Endothelial cell (in vitro differentiated cells): ENCODE measurements around the gene LCORL. TPM values are rescaled to one million over a fixed set of nuclear protein-coding genes. Genes with fewer than 3 reads are reported as not detected.

Experiments used
- DNase-seq: peaks from one replicate; pipeline ENCODE4 v3.0.0; 2021; ENCODE audit warnings: low spot score
- H3K27ac Mint-ChIP-seq: one replicate; pipeline ENCODE4 v1.8.0; 2021; ENCODE audit warnings: mixed read lengths, inconsistent platforms; ENCODE audit not compliant: unreplicated experiment
- H3K27me3 Mint-ChIP-seq: one replicate; pipeline ENCODE4 v1.8.0; 2021; ENCODE audit warnings: mild to moderate bottlenecking, moderate library complexity, mixed read lengths, inconsistent platforms; ENCODE audit not compliant: unreplicated experiment
- H3K36me3 Mint-ChIP-seq: one replicate; pipeline ENCODE4 v1.8.0; 2021; ENCODE audit warnings: mild to moderate bottlenecking, low read depth, mixed read lengths, inconsistent platforms; ENCODE audit not compliant: unreplicated experiment
- H3K4me1 Mint-ChIP-seq: one replicate; pipeline ENCODE4 v1.8.0; 2021; ENCODE audit warnings: mild to moderate bottlenecking, mixed read lengths, inconsistent platforms; ENCODE audit not compliant: unreplicated experiment
- H3K4me3 Mint-ChIP-seq: one replicate; pipeline ENCODE4 v1.8.0; 2021; ENCODE audit warnings: mild to moderate bottlenecking, mixed read lengths, inconsistent platforms; ENCODE audit not compliant: unreplicated experiment
- H3K9me3 Mint-ChIP-seq: one replicate; pipeline ENCODE4 v1.8.0; 2021; ENCODE audit warnings: mixed read lengths, inconsistent platforms; ENCODE audit not compliant: unreplicated experiment
- total RNA-seq: library from RNA; stranded (reverse); fragmentation: NEBNext Ultra II Directional; extraction: Animal tissue kit (Norgen Biotek cat#: 25700); gene quantifications from one replicate; pipeline ENCODE4 v1.2.1, GENCODE V29; 2021; ENCODE audit not compliant: unreplicated experiment
- TF ChIP-seq, protein P1 (sequence below): fragments of 200-600 bp; sonication (generic); IDR thresholded peaks from one replicate; pipeline ENCODE4 v1.5.0; 2021; ENCODE audit warnings: antibody characterized with exemption; ENCODE audit not compliant: unreplicated experiment

LCORL gene
- total RNA-seq, 1 donor from 2014 or later = 18.4 TPM

DNA sequence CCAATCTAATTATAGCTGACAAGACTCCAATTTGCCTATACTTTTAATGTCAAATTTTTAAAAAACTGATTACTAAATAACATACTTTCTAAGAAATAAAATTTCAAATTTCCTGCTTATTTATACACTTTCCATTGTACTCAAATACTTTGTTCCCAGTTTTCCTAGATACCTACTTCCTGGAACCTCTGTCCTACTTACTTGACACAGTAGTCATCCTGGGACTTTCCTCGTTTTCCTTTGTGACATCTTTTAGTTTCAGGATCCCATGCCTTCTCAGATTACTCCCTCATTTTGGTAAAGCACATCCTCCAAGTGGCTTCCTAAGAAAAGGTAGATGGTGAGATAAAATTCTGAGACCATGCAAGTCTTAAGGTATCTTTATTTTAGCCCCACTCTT lies 226.8 kb downstream of the LCORL start:
- H3K27ac Mint-ChIP-seq = no peak overlapping the region
- H3K27me3 Mint-ChIP-seq = no peaks in the 10 kb centered on the region
- TF ChIP-seq, protein P1, sequence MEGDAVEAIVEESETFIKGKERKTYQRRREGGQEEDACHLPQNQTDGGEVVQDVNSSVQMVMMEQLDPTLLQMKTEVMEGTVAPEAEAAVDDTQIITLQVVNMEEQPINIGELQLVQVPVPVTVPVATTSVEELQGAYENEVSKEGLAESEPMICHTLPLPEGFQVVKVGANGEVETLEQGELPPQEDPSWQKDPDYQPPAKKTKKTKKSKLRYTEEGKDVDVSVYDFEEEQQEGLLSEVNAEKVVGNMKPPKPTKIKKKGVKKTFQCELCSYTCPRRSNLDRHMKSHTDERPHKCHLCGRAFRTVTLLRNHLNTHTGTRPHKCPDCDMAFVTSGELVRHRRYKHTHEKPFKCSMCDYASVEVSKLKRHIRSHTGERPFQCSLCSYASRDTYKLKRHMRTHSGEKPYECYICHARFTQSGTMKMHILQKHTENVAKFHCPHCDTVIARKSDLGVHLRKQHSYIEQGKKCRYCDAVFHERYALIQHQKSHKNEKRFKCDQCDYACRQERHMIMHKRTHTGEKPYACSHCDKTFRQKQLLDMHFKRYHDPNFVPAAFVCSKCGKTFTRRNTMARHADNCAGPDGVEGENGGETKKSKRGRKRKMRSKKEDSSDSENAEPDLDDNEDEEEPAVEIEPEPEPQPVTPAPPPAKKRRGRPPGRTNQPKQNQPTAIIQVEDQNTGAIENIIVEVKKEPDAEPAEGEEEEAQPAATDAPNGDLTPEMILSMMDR = no peak
- no peaks in the 10 kb centered on the region for H3K36me3 Mint-ChIP-seq
- no peak for DNase-seq
- H3K4me1 Mint-ChIP-seq = no peaks in the 10 kb centered on the region
- no peaks in the 10 kb centered on the region for H3K9me3 Mint-ChIP-seq
- no peak overlapping the region for H3K4me3 Mint-ChIP-seq

Other genes starting within 250 kb of the LCORL start
- gene FAM184B, start 240.1 kb downstream of the LCORL start, total RNA-seq = 0.08 TPM
- gene DCAF16, start 211.0 kb downstream of the LCORL start, total RNA-seq = 34.2 TPM
- gene NCAPG, start 210.8 kb downstream of the LCORL start, total RNA-seq = 7.1 TPM